HG02981 (cell line): ENCODE data around the gene POLR3G.
A peak's percentile ranks its signal among the peaks of the same experiment; 100 is the strongest.

ENCODE experiments used
- ATAC-seq: cut with Tn5 transposase; IDR thresholded peaks from one replicate; pipeline ENCODE4 v1.9.1; 2021; ENCODE audit warnings: mild to moderate bottlenecking, moderate library complexity; ENCODE audit not compliant: unreplicated experiment

The POLR3G gene

DNA sequence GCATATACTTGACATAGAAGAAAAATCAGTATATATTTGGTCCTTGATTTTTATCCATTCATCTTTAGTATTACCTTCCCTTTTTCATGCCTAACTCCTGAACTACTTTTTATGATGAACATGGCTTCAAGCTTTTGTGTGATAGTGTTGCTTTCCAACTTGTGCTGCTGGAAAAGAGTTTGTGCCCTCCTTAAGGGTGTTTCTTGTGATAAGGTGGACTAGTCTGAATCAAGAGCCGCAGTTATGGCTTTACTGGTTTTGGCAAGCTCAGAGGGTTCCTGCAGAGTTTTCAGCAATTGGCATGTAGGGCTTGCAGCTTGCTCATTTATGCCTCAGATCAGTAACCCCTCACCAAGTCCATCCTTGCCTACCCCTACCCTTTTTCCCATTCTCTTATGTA lies 20.5 kb downstream of the POLR3G start:
- ATAC-seq: no peak

DNA sequence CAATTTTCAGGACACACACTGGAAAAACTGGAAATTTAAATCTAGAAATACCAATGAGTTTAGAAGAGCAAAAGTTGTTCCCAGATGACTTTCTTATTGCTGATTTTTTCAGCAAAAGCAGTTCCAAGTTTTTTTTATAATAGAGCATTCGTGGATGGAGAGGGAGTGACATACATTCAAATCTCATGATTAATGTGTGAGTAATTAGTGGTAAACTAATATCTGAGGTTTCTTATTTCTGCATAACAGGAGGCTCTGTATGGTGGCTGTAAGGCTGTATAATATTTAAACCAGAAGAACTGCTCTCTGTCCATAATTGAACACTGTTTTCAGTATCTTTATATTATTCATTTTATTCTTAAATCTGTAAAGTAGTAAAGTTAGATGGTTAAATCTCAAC lies 28.9 kb downstream of the POLR3G start:
- ATAC-seq: no peak

DNA sequence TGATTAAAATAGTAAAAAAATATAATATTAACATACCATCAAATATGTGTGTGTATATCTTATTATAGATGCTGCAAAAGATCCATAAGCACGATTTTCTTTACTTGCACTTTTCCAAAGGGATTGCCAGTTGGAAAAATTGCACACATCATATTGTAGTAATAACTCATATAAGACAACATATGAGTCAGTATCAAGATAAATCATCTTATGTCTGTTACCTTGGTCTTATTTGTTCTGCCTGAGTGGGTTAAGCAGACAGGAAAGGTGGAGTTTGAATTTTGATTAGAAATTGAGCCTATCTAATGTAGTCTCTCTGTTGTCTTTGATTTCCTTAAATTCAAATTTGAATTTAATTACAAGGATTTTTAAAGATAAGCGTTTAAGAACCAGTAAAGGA lies 30.1 kb downstream of the POLR3G start:
- no peak for ATAC-seq

GRCh38 chr5:90506221-90506620 lies 31.6 kb downstream of the POLR3G start:
- no peak for ATAC-seq

GRCh38 chr5:90510438-90510837 lies 35.8 kb downstream of the POLR3G start:
- no peak for ATAC-seq

DNA sequence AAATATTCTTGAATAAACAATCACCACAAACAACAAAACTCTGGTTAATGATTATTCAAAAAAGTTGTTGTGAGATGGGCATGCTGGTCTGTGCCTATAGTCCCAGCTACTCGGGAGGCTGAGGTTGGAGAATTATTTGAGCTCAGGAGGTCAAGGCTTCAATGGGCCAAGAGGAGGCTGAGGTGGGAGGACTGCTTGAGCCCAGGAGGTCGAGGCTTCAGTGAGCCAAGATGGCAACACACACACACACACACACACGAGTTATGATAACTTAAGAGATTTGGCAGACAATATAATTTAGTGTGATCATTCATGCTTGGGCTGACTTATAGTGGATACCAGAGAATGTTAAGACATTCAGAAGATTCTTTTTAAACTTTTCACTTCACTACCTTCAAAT lies 39.9 kb downstream of the POLR3G start:
- ATAC-seq: no peak

GRCh38 chr5:90518661-90519060 lies 44.0 kb downstream of the POLR3G start:
- no peak for ATAC-seq

- ATAC-seq: no peak
These were observed 44.4 kb downstream of the POLR3G start for GRCh38 chr5:90519081-90519480.

GRCh38 chr5:90528601-90529193 lies 54.0 kb downstream of the POLR3G start:
- ATAC-seq: peak; percentile 0

DNA sequence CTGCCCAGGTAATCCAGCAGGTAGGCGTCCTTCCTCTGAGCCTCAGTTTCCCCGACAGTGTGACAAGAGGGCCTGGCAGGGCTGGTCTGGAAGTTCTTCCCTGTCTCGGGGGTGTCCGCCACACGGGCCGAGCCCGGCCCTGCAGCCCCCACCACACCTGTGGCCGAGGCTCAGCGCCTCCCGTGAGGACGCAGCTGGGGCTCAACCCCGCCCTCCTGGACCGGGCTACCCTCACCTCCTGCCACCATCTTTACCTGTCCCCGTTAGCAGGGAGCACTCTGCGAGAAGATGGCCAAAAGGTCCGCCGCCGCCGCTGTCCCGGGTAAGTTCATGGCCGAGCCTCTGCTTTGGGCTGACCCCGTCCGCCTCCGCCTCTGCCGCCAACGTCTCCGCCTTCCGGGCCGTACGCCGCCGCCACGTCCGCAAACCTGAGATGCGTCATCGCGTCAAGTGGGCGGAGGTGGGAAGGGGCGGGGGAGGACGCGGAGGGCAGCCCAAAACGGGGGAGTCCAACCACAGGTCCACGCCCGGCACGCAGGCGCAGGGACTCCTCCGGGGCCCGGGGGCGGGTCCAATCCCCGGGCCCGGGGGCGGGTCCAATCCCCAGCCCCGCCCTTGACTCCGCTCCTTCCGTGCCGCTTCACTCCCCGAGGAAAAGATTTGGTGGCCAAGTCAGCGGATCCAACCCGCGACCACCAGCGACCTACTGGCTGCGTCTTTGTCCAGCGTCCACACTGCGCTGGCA lies 54.7 kb downstream of the POLR3G start, which contains the start of gene LYSMD3:
Gene LYSMD3, minus strand, starts transcription at position 391 of the 745 bp plus-strand sequence. CDS start 4,295 bp downstream, outside the sequence.
- ATAC-seq: peak; percentile 87

- peak; percentile 41 for ATAC-seq
These were observed 55.4 kb downstream of the POLR3G start for GRCh38 chr5:90529939-90530677.

DNA sequence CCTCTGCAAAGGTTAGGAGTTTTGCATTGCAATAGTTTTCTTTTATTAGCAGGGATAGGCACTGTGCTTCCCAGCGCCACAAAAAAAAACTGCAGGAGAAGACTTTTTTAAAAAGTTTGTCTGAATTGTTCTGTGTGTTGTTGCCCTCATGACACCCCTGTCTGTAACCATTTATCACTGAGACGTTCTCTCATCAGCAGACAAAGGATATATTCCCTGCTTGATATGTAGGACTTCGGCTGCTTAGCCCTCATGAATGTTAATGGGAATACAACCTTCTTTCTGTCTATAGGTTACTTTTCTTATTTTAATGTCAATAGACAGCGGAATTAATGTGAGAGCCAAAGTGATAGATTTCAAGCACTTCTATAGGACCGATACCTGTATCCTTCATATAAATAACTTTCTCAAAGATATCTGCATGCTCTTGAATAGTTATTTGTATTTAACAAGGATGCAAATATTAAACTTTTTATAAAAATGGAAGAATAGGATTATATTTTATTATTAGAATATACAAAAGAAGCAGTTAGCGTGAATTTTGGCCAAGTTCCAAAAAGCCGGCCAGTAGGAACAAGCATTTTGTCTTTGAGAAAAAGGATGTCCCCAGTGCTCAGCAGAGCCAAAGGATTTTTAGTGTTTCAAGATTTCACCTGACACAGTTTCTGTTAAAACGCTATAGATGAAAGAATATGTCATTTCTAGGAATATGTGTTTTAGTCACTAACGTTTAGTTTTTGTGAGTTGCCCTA lies 56.2 kb downstream of the POLR3G start:
- ATAC-seq: no peak

- ATAC-seq: no peak
These were observed 59.1 kb downstream of the POLR3G start for GRCh38 chr5:90533794-90534193.

GRCh38 chr5:90534922-90535321 lies 60.3 kb downstream of the POLR3G start:
- ATAC-seq: no peak

- ATAC-seq: no peak
These were observed 68.3 kb downstream of the POLR3G start for GRCh38 chr5:90542827-90543519.

DNA sequence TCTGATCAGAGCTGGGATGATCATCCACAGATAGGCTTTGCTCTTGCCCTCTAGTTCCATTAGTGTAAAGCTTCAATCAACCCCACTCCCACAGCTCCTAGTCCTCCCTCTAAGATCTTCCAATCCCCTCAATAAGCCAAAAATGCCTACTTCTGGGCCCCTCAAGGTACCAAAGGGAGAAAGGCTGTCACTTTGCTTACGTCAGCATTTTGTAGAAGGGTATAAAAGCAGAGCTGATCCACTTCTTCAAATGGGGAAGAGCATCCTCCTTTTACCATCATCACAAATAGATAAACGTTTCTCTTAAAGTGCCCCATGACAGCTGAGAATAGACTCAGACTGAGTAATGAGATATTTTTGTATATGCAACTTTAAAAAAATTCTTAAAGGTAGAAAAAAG lies 70.8 kb downstream of the POLR3G start:
- ATAC-seq: no peak

- ATAC-seq: no peak
These were observed 71.7 kb downstream of the POLR3G start for GRCh38 chr5:90546216-90546837.

DNA sequence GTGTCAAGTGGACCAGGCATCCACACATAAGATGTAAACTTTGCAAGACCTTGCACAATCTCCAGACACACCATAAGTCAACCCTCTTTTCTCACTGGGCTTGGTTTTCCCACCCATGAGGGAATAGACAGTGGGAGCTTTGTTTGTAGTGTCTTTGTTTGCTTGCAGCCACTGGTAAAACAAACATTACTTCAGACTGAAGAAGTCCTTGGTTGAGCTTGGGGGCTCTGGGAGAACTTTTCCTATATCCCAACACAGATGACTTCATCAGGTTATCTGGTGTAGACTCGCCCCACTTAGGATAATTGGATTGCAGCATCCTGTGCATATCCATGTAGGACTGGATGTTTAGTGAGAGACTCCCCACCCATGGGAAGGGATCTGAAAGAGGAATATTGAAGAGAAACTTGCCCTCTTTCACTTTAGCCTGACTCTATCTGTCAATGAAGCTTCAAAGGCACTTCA lies 72.4 kb downstream of the POLR3G start:
- ATAC-seq: no peak

DNA sequence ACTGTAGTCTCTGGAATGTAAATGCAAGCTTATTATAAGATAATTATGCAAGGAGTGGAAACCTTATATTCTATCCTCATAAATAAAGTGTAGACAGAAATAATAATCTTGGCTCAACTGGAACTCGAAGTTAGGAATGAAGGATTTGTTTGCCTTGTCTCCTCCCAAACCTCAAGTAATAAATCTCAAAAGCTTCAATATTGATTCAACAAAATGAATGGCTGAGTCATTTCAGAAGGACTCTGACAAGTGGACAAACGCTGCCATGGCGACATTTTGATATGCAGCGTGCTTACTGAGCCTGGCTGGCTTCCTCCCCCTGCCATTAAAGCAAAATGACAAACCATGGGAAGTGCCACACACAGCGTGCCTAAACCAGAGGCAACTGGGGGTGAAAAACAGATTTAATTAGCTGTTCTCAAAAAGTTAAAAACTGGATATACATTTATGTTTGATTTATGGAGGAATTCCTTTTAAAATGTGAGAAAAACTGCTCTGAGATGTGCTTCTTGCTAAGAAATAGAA lies 73.5 kb downstream of the POLR3G start:
- ATAC-seq: no peak

DNA sequence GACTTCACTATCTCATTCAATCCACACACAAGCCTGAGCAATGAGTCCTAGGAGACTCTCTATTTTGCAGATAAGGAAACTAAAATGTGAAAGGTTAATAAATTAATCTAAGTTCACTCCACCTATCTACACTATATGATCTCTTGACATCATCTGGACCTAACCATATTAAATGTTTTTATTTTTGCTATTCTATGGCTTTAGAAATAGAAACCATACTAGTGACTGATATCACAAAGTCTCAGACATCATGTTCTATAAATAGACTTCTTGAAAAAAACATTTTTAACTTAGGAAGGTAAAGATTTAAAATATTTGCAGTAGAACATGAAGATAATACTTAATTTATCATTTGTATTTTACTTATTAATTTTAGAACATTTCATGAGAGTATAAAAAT lies 74.6 kb downstream of the POLR3G start:
- no peak for ATAC-seq
